B cell (primary cell): Measurements from ENCODE around the gene OR5M11. TPM values are rescaled to one million over a fixed set of nuclear protein-coding genes. Genes with fewer than 3 reads are reported as not detected.

Experiments used
- ATAC-seq: fragments of 200-7000 bp; cut with Tn5 transposase; one replicate; pipeline ENCODE4 v1.10.0; 2021; ENCODE audit warnings: low read depth, mild to moderate bottlenecking, moderate number of reproducible peaks, moderate library complexity
- CTCF ChIA-PET: fragments of 350-600 bp; sonication (Branson Sonifier 250); formaldehyde crosslinking; loops from one replicate; lab custom pipeline; 2021; ENCODE audit warnings: antibody characterized with exemption, inconsistent platforms; lab: Charles Lee
- POLR2A ChIA-PET: fragments of 350-600 bp; sonication (Branson Sonifier 250); formaldehyde crosslinking; loops from one replicate; lab custom pipeline; 2021; ENCODE audit warnings: antibody characterized with exemption; lab: Charles Lee
- DNase-seq: peaks from one replicate; pipeline ENCODE4 v3.0.0; 2013
- H2AFZ ChIP-seq: 2 replicates; pipeline ENCODE4 v1.6.1; 2012; ENCODE audit warnings: mild to moderate bottlenecking, low read depth, low read length; ENCODE audit not compliant: insufficient read depth, poor library complexity, severe bottlenecking
- H3K27ac ChIP-seq, 2 donors: 1 replicate in 1 of 2; 2 replicates in 1 of 2; pipeline ENCODE4 v1.5.1; 2012 to 2013; ENCODE audit warnings: low read length in 2 of 2, mild to moderate bottlenecking in 2 of 2, moderate library complexity in 1 of 2
- H3K27me3 ChIP-seq, 4 experiments: fragments of 200-600 bp in 1 of 4; sonication (generic) in 1 of 4; replicated peaks in 1 of 4; 1 replicate in 2 of 4; 2 replicates in 2 of 4; pipeline versions ENCODE4 v1.6.1 to v1.7.0; 2013 to 2016; ENCODE audit warnings: low read length in 3 of 4, mild to moderate bottlenecking in 2 of 4, mixed read lengths in 1 of 4, moderate library complexity in 1 of 4; ENCODE audit not compliant: insufficient read depth in 4 of 4, control insufficient read depth in 3 of 4; ENCODE audit errors: control extremely low read depth in 1 of 4
- H3K36me3 ChIP-seq, 2 experiments: replicated peaks in 1 of 2; 1 replicate in 1 of 2; 2 replicates in 1 of 2; pipeline versions ENCODE4 v1.6.1 to v1.7.1; 2013; ENCODE audit warnings: low read length in 1 of 2; ENCODE audit not compliant: insufficient read depth in 2 of 2, control insufficient read depth in 1 of 2; ENCODE audit errors: control extremely low read depth in 1 of 2, extremely low read depth in 1 of 2
- H3K4me1 ChIP-seq, 2 donors: fragments of 200-600 bp in 1 of 2; sonication (generic) in 1 of 2; 1 replicate in 1 of 2; 2 replicates in 1 of 2; pipeline versions ENCODE4 v1.5.1 to v1.6.1; 2013 to 2017; ENCODE audit warnings: low read length in 2 of 2; ENCODE audit not compliant: control insufficient read depth in 2 of 2, insufficient read depth in 2 of 2
- H3K4me2 ChIP-seq: replicated peaks from 2 replicates; pipeline ENCODE3; 2012; ENCODE audit warnings: mild to moderate bottlenecking, low read depth, low read length; ENCODE audit not compliant: poor library complexity, severe bottlenecking
- H3K4me3 ChIP-seq, 5 experiments: fragments of 200-600 bp in 1 of 5; sonication (generic) in 1 of 5; 1 replicate in 3 of 5; 2 replicates in 2 of 5; pipeline versions ENCODE4 v1.5.1 to v1.7.0; 2011 to 2016; ENCODE audit warnings: low read length in 4 of 5, mild to moderate bottlenecking in 4 of 5, low read depth in 2 of 5, control low read depth in 1 of 5, moderate library complexity in 1 of 5; ENCODE audit not compliant: insufficient read depth in 1 of 5; ENCODE audit errors: control extremely low read depth in 1 of 5, extremely low read depth in 1 of 5
- H3K79me2 ChIP-seq: fragments of 200-600 bp; sonication (generic); one replicate; pipeline ENCODE4 v1.6.0; 2016; ENCODE audit warnings: low read length; ENCODE audit not compliant: control insufficient read depth, insufficient read depth
- H3K9ac ChIP-seq: fragments of 200-600 bp; sonication (generic); 2 replicates; pipeline ENCODE4 v1.6.1; 2017; ENCODE audit warnings: mild to moderate bottlenecking, low read length, moderate library complexity
- H3K9me3 ChIP-seq, 3 donors: one replicate each; pipeline versions ENCODE4 v1.6.1 to v1.7.1; 2013; ENCODE audit warnings: low read length in 2 of 3; ENCODE audit not compliant: control insufficient read depth in 2 of 3, insufficient read depth in 1 of 3; ENCODE audit errors: control extremely low read depth in 1 of 3
- H4K20me1 ChIP-seq: 2 replicates; pipeline ENCODE4 v1.6.0; 2012; ENCODE audit warnings: mild to moderate bottlenecking, low read length; ENCODE audit not compliant: insufficient read depth, control insufficient read depth, poor library complexity, severe bottlenecking
- H3K27ac Mint-ChIP-seq: one replicate; pipeline ENCODE4 v1.8.0; 2021; ENCODE audit warnings: mixed read lengths
- H3K27me3 Mint-ChIP-seq: one replicate; pipeline ENCODE4 v1.8.0; 2021; ENCODE audit warnings: mixed read lengths
- H3K4me1 Mint-ChIP-seq: one replicate; pipeline ENCODE4 v1.8.0; 2021; ENCODE audit warnings: mixed read lengths
- H3K4me3 Mint-ChIP-seq: one replicate; pipeline ENCODE4 v1.8.0; 2021; ENCODE audit warnings: mixed read lengths
- H3K9me3 Mint-ChIP-seq: one replicate; pipeline ENCODE4 v1.8.0; 2022; ENCODE audit warnings: mixed read lengths; ENCODE audit not compliant: insufficient read depth
- EZH2 ChIP-seq: IDR thresholded peaks from 2 replicates; pipeline ENCODE4 v1.6.1; 2012; ENCODE audit warnings: borderline replicate concordance, low read depth, mild to moderate bottlenecking, moderate library complexity, low read length; ENCODE audit not compliant: insufficient read depth, poor library complexity, severe bottlenecking
- WGBS: methylation state at CpG from one replicate; pipeline ENCODE4 v1.1.5; 2013; ENCODE audit warnings: missing lambda C conversion rate; ENCODE audit not compliant: insufficient coverage; 5-methylcytosine and 5-hydroxymethylcytosine counted together
- intact Hi-C: fragments of 100-400 bp; cut with micrococcal nuclease; formaldehyde crosslinking; loops from one replicate; pipeline ENCODE4 v1.10.0; 2022
- polyA plus RNA-seq: library from polyadenylated mRNA; depleted of rRNA; stranded (reverse); fragments of >200 nt; gene quantifications from 2 replicates; pipeline ENCODE4 v1.2.3, GENCODE V29; 2012
- total RNA-seq, 2 donors: library from RNA; stranded (reverse); fragments of 120-200 nt in 1 of 2; gene quantifications; 1 replicate in 1 of 2; 2 replicates in 1 of 2; pipeline versions ENCODE4 v1.2.3 to v1.2.4, GENCODE V29; 2013 to 2022
- TF ChIP-seq, protein P1 (sequence below): fragments of 200-600 bp; IDR thresholded peaks from one replicate; pipeline ENCODE4 v1.8.0; 2022; ENCODE audit warnings: antibody characterized with exemption, mild to moderate bottlenecking

OR5M11 gene
- total and polyA plus RNA-seq, 2 donors (not counting 1 experiment from before 2014, with no cell fraction given) = not detected

- H2AFZ ChIP-seq = no peak overlapping the region
- H3K9me3 ChIP-seq = peaks cover 0 to 6% (median 5%) of the 10 kb centered on the region in 3 donors
- no peaks in the 10 kb centered on the region for H4K20me1 ChIP-seq
- no peaks in the 10 kb centered on the region for H3K27me3 ChIP-seq
- no peaks in the 10 kb centered on the region for H3K4me1 Mint-ChIP-seq
- TF ChIP-seq, protein P1, sequence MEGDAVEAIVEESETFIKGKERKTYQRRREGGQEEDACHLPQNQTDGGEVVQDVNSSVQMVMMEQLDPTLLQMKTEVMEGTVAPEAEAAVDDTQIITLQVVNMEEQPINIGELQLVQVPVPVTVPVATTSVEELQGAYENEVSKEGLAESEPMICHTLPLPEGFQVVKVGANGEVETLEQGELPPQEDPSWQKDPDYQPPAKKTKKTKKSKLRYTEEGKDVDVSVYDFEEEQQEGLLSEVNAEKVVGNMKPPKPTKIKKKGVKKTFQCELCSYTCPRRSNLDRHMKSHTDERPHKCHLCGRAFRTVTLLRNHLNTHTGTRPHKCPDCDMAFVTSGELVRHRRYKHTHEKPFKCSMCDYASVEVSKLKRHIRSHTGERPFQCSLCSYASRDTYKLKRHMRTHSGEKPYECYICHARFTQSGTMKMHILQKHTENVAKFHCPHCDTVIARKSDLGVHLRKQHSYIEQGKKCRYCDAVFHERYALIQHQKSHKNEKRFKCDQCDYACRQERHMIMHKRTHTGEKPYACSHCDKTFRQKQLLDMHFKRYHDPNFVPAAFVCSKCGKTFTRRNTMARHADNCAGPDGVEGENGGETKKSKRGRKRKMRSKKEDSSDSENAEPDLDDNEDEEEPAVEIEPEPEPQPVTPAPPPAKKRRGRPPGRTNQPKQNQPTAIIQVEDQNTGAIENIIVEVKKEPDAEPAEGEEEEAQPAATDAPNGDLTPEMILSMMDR = no peak
- no peak for TF ChIP-seq EZH2
- no peak overlapping the region for H3K27ac ChIP-seq
- ATAC-seq (no peak), DNase-seq (no peak)
- WGBS = 100% methylated on average over 2 of the region's 6 CpGs
- H3K36me3 ChIP-seq = no peaks in the 10 kb centered on the region
- no peak overlapping the region for H3K4me3 ChIP-seq
- H3K9me3 Mint-ChIP-seq = no peaks in the 10 kb centered on the region
- H3K4me2 ChIP-seq = no peak overlapping the region
- POLR2A ChIA-PET = no interaction called here
- no peaks in the 10 kb centered on the region for H3K79me2 ChIP-seq
- no peaks in the 10 kb centered on the region for H3K4me1 ChIP-seq
- no peak overlapping the region for H3K4me3 Mint-ChIP-seq
- no peaks in the 10 kb centered on the region for H3K27me3 Mint-ChIP-seq
- no peak overlapping the region for H3K27ac Mint-ChIP-seq
- H3K9ac ChIP-seq = no peak overlapping the region
- CTCF ChIA-PET = no interaction called here
- intact Hi-C loops = no loop called here
These were observed 2.5 kb upstream of the OR5M11 start for GRCh38 chr11:56545531-56545930.

- no peak overlapping the region for H3K9ac ChIP-seq
- POLR2A ChIA-PET = no interaction called here
- no peaks in the 10 kb centered on the region for H4K20me1 ChIP-seq
- peaks cover 0 to 6% (median 5%) of the 10 kb centered on the region in 3 donors for H3K9me3 ChIP-seq
- H3K27me3 Mint-ChIP-seq = no peaks in the 10 kb centered on the region
- no peak overlapping the region for H3K4me2 ChIP-seq
- H3K79me2 ChIP-seq = no peaks in the 10 kb centered on the region
- no peaks in the 10 kb centered on the region for H3K36me3 ChIP-seq
- WGBS = no CpG with 5 or more reads among the region's 1 CpG
- no peak overlapping the region for H3K4me3 Mint-ChIP-seq
- no peak overlapping the region for H3K27ac ChIP-seq
- CTCF ChIA-PET = no interaction called here
- DNase-seq (no peak), ATAC-seq (no peak)
- TF ChIP-seq, protein P1 = no peak
- TF ChIP-seq EZH2 = no peak
- no peak overlapping the region for H2AFZ ChIP-seq
- H3K4me1 ChIP-seq = no peaks in the 10 kb centered on the region
- H3K27ac Mint-ChIP-seq = no peak overlapping the region
- H3K4me3 ChIP-seq = no peak overlapping the region
- intact Hi-C loops = no loop called here
- no peaks in the 10 kb centered on the region for H3K9me3 Mint-ChIP-seq
- no peaks in the 10 kb centered on the region for H3K4me1 Mint-ChIP-seq
- no peaks in the 10 kb centered on the region for H3K27me3 ChIP-seq
These were observed 682 bp upstream of the OR5M11 start for GRCh38 chr11:56543739-56544138.
